RWPE1 (cell line): Measurements from ENCODE around the gene POLD3.
"Not testable (repeated sequence)": the region's sequence is repeated elsewhere in the genome, so short reads cannot be mapped to it uniquely, and the experiment has no call there.

Source experiments
- CTCF ChIA-PET: fragments of 350-600 bp; sonication (Branson Sonifier 250); formaldehyde crosslinking; extraction: SDS; loops from one replicate; lab custom pipeline; 2021; lab: Yijun Ruan, JAX
- POLR2A ChIA-PET: fragments of 400-600 bp; formaldehyde crosslinking; extraction: SDS; loops from one replicate; lab custom pipeline; 2020; ENCODE audit warnings: antibody characterized with exemption; ENCODE audit not compliant: low non-redundant PET; lab: Yijun Ruan, JAX
- DNase-seq: peaks from one replicate; pipeline ENCODE4 v3.0.0; 2012; ENCODE audit warnings: low spot score
- H3K27ac ChIP-seq: fragments of 450-650 bp; 2 replicates; pipeline ENCODE4 v1.5.1; 2017
- CTCF ChIP-seq: fragments of 450-650 bp; conservative IDR thresholded peaks from 2 replicates; pipeline ENCODE4 v1.5.1; 2017; ENCODE audit warnings: low read depth, mild to moderate bottlenecking

The POLD3 gene

GRCh38 chr11:74646215-74646614 is 53.8 kb downstream of the POLD3 start:
- no peak for TF ChIP-seq CTCF

GRCh38 chr11:74646954-74647353 is 54.6 kb downstream of the POLD3 start:
- no peak for TF ChIP-seq CTCF
- CTCF ChIA-PET = no interaction called here
- no peak overlapping the region for H3K27ac ChIP-seq
- DNase-seq = no peak
- POLR2A ChIA-PET = no interaction called here

More at GRCh38 chr11:74646215-74646614, 53.8 kb downstream of the POLD3 start:
- DNase-seq = no peak
- ChIA-PET CTCF (no interaction called here), POLR2A (no interaction called here)
- no peak overlapping the region for H3K27ac ChIP-seq

- CTCF ChIA-PET = no interaction called here
- no peak for DNase-seq
- H3K27ac ChIP-seq = no peak overlapping the region
- POLR2A ChIA-PET = no interaction called here
- no peak for TF ChIP-seq CTCF
These were observed 55.0 kb downstream of the POLD3 start for GRCh38 chr11:74647404-74647803.

GRCh38 chr11:74647831-74648230 is 55.4 kb downstream of the POLD3 start:
- ChIA-PET POLR2A (no interaction called here), CTCF (interaction anchor here (0.7 kb wide), 1 partner anchor 844 kb away, joined by 3 read pairs; no protein-coding TSS in a partner anchor)
- no peak for TF ChIP-seq CTCF

GRCh38 chr11:74648894-74649293 is 56.5 kb downstream of the POLD3 start:
- ChIA-PET CTCF (interaction anchor here (0.7 kb wide), 1 partner anchor 14 kb away, joined by 3 read pairs; no protein-coding TSS in a partner anchor), POLR2A (no interaction called here)
- H3K27ac ChIP-seq = no peak overlapping the region
- DNase-seq = no peak
- no peak for TF ChIP-seq CTCF

More at GRCh38 chr11:74647831-74648230, 55.4 kb downstream of the POLD3 start:
- no peak overlapping the region for H3K27ac ChIP-seq
- no peak for DNase-seq

- POLR2A ChIA-PET = no interaction called here
- TF ChIP-seq CTCF = no peak
- CTCF ChIA-PET = interaction anchor here (0.7 kb wide), 1 partner anchor 55 kb away, joined by 3 read pairs; no protein-coding TSS in a partner anchor
- H3K27ac ChIP-seq = no peak overlapping the region
- no peak for DNase-seq
These were observed 58.1 kb downstream of the POLD3 start for GRCh38 chr11:74650498-74650897.

- no peak overlapping the region for H3K27ac ChIP-seq
- ChIA-PET POLR2A (no interaction called here), CTCF (no interaction called here)
- no peak for DNase-seq
- TF ChIP-seq CTCF = no peak
These were observed 62.6 kb downstream of the POLD3 start for GRCh38 chr11:74654976-74655375.

GRCh38 chr11:74659124-74659523 is 66.7 kb downstream of the POLD3 start:
- DNase-seq, POLR2A ChIA-PET, H3K27ac ChIP-seq: not testable (repeated sequence)
- CTCF ChIA-PET = interaction anchor here (0.6 kb wide), 1 partner anchor 34 kb away, joined by 4 read pairs; no protein-coding TSS in a partner anchor
